A549 (cell line): Measurements from ENCODE around the gene NNMT. TPM values are rescaled to one million over a fixed set of nuclear protein-coding genes. Genes with fewer than 3 reads are reported as not detected.

ENCODE experiments used
- ATAC-seq, 2 experiments: fragments of 200-7000 bp in 1 of 2; fragments of >200 bp in 1 of 2; cut with Nextera tagmentation in 1 of 2; cut with Tn5 transposase in 1 of 2; 3 replicates each; pipeline versions ENCODE4 v1.8.0 to v1.9.1; 2018 to 2020; ENCODE audit warnings: mild to moderate bottlenecking in 1 of 2, moderate library complexity in 1 of 2
- CTCF ChIA-PET: fragments of 300-600 bp; sonication (Branson Sonifier 250); formaldehyde crosslinking; extraction: SDS; loops from one replicate; lab custom pipeline; 2021; ENCODE audit warnings: antibody characterized with exemption, inconsistent platforms; lab: Yijun Ruan, JAX
- POLR2A ChIA-PET: fragments of 350-600 bp; formaldehyde crosslinking; extraction: SDS; loops from one replicate; lab custom pipeline; 2021; ENCODE audit warnings: antibody characterized with exemption, inconsistent platforms; lab: Yijun Ruan, JAX
- DNase-seq, 2 experiments: peaks; one replicate each; pipeline versions ENCODE4 v3.0.0 to v3.0.0-alpha.2; 2011 to 2016; ENCODE audit warnings: low read depth in 1 of 2, low spot score in 1 of 2
- FAIRE-seq: peaks from 2 replicates; lab custom pipeline; 2011; peaks lifted over from hg19 to GRCh38; lab: Jason Lieb, UNC
- H3K27ac ChIP-seq, 2 experiments: fragments of >200 bp; sonication (Bioruptor Twin); formaldehyde crosslinking; 3 replicates each; pipeline ENCODE4 v1.5.1; 2016 to 2017
- H3K4me1 ChIP-seq: fragments of >200 bp; sonication (Bioruptor Twin); formaldehyde crosslinking; 3 replicates; pipeline ENCODE4 v1.6.1; 2016
- H3K4me2 ChIP-seq: fragments of >200 bp; sonication (Bioruptor Twin); formaldehyde crosslinking; 3 replicates; pipeline ENCODE4 v1.6.1; 2016
- H3K4me3 ChIP-seq: fragments of >200 bp; sonication (Bioruptor Twin); formaldehyde crosslinking; 3 replicates; pipeline ENCODE4 v1.5.1; 2016
- H3K9me3 ChIP-seq: fragments of >200 bp; sonication (Bioruptor Twin); formaldehyde crosslinking; 3 replicates; pipeline ENCODE4 v1.6.1; 2016
- CBX8 ChIP-seq: fragments of 200-600 bp; sonication (generic); IDR thresholded peaks from 2 replicates; pipeline ENCODE4 v1.6.1; 2016
- CHD2 ChIP-seq: fragments of 150-350 bp; IDR thresholded peaks from 2 replicates; pipeline ENCODE4 v1.6.1; 2014; ENCODE audit warnings: low read length; ENCODE audit not compliant: partially characterized antibody
- CTCF ChIP-seq: fragments of >200 bp; sonication (Bioruptor Twin); formaldehyde crosslinking; IDR thresholded peaks from 3 replicates; pipeline ENCODE4 v1.5.1; 2016
- ELK1 ChIP-seq: fragments of 150-350 bp; IDR thresholded peaks from 2 replicates; pipeline ENCODE4 v1.6.1; 2014; ENCODE audit warnings: low read depth, mild to moderate bottlenecking, low read length
- EP300 ChIP-seq, 2 experiments: fragments of >200 bp; sonication (Bioruptor Twin); formaldehyde crosslinking; IDR thresholded peaks; 2 replicates in 1 of 2; 3 replicates in 1 of 2; pipeline ENCODE4 v1.6.1; 2016 to 2017
- FOSL2 ChIP-seq, 2 experiments: fragments of 450-650 bp in 1 of 2; fragments of >200 bp in 1 of 2; sonication (Bioruptor Twin) in 1 of 2; formaldehyde crosslinking; IDR thresholded peaks; 2 replicates each; pipeline versions ENCODE4 v1.5.0 to v1.6.1; 2016 to 2020; ENCODE audit warnings: mild to moderate bottlenecking in 1 of 2, moderate library complexity in 1 of 2
- FOXS1 ChIP-seq: fragments of 250-450 bp; sonication (Bioruptor Pico); IDR thresholded peaks from 2 replicates; pipeline ENCODE4 v1.5.0; 2020; ENCODE audit warnings: mild to moderate bottlenecking, moderate library complexity
- HDAC2 ChIP-seq: fragments of 200-600 bp; sonication (generic); IDR thresholded peaks from 2 replicates; pipeline ENCODE4 v1.6.1; 2016
- HES2 ChIP-seq: fragments of >200 bp; sonication (Bioruptor Twin); formaldehyde crosslinking; IDR thresholded peaks from 2 replicates; pipeline ENCODE4 v1.6.1; 2016
- HMGXB4 ChIP-seq: fragments of 250-450 bp; sonication (Bioruptor Pico); IDR thresholded peaks from 2 replicates; pipeline ENCODE4 v1.5.0; 2021; ENCODE audit warnings: mild to moderate bottlenecking, moderate library complexity, borderline replicate concordance
- HOXB13 ChIP-seq: fragments of 250-450 bp; sonication (Bioruptor Pico); IDR thresholded peaks from 2 replicates; pipeline ENCODE4 v1.5.0; 2020; ENCODE audit warnings: low read depth, mild to moderate bottlenecking, moderate library complexity
- JUN ChIP-seq, 2 experiments: fragments of >200 bp; sonication (Bioruptor Twin); formaldehyde crosslinking; IDR thresholded peaks; 2 replicates in 1 of 2; 3 replicates in 1 of 2; pipeline ENCODE4 v1.6.1; 2016 to 2017
- JUNB ChIP-seq: fragments of >200 bp; sonication (Bioruptor Twin); formaldehyde crosslinking; IDR thresholded peaks from 2 replicates; pipeline ENCODE4 v1.6.1; 2016
- KDM1A ChIP-seq: fragments of 200-600 bp; sonication (generic); IDR thresholded peaks from 2 replicates; pipeline ENCODE4 v1.6.1; 2016; ENCODE audit warnings: low read depth, mild to moderate bottlenecking
- KDM5A ChIP-seq: fragments of 200-600 bp; sonication (generic); IDR thresholded peaks from 2 replicates; pipeline ENCODE4 v1.6.1; 2016; ENCODE audit warnings: antibody characterized with exemption, mild to moderate bottlenecking
- MAFK ChIP-seq: fragments of 450-650 bp; IDR thresholded peaks from 2 replicates; pipeline ENCODE4 v1.6.1; 2014; ENCODE audit not compliant: partially characterized antibody
- MAX ChIP-seq: IDR thresholded peaks from 2 replicates; pipeline ENCODE4 v1.6.1; 2012
- NFE2L2 ChIP-seq: fragments of 150-350 bp; conservative IDR thresholded peaks from 2 replicates; pipeline ENCODE4 v1.6.1; 2014; ENCODE audit warnings: low read length
- NR3C1 ChIP-seq: fragments of >200 bp; sonication (Bioruptor Twin); formaldehyde crosslinking; IDR thresholded peaks from 3 replicates; pipeline ENCODE4 v1.6.1; 2017
- PBX3 ChIP-seq: IDR thresholded peaks from 2 replicates; pipeline ENCODE4 v1.6.1; 2012
- PHF8 ChIP-seq: fragments of 200-600 bp; sonication (generic); IDR thresholded peaks from 2 replicates; pipeline ENCODE4 v1.6.1; 2016; ENCODE audit warnings: low read depth, mild to moderate bottlenecking, antibody characterized with exemption, moderate library complexity, borderline replicate concordance
- POLR2AphosphoS2 ChIP-seq: conservative IDR thresholded peaks from 2 replicates; pipeline ENCODE4 v1.6.1; 2012; ENCODE audit warnings: low read length, improper control_type of control experiment, inconsistent platforms
- RAD21 ChIP-seq, 2 experiments: fragments of >200 bp in 1 of 2; sonication (Bioruptor Twin) in 1 of 2; formaldehyde crosslinking in 1 of 2; IDR thresholded peaks in 1 of 2; conservative IDR thresholded peaks in 1 of 2; 2 replicates in 1 of 2; 3 replicates in 1 of 2; pipeline ENCODE4 v1.6.1; 2012 to 2018; ENCODE audit warnings: inconsistent platforms in 1 of 2
- RCOR1 ChIP-seq: fragments of 150-350 bp; IDR thresholded peaks from 2 replicates; pipeline ENCODE4 v1.6.1; 2014; ENCODE audit warnings: antibody characterized with exemption, low read length, low read depth
- RFX5 ChIP-seq: fragments of 450-650 bp; IDR thresholded peaks from 2 replicates; pipeline ENCODE4 v1.7.1; 2014; ENCODE audit warnings: antibody characterized with exemption, mild to moderate bottlenecking, moderate library complexity
- RNF2 ChIP-seq: fragments of 200-600 bp; sonication (generic); IDR thresholded peaks from 2 replicates; pipeline ENCODE4 v1.6.1; 2016; ENCODE audit warnings: low read depth, mild to moderate bottlenecking, antibody characterized with exemption, moderate library complexity, borderline replicate concordance
- USF2 ChIP-seq: fragments of 450-650 bp; IDR thresholded peaks from 2 replicates; pipeline ENCODE4 v1.6.1; 2014; ENCODE audit warnings: antibody characterized with exemption
- ZFP36 ChIP-seq: fragments of 450-650 bp; IDR thresholded peaks from 2 replicates; pipeline ENCODE4 v1.6.1; 2014; ENCODE audit warnings: borderline replicate concordance; ENCODE audit not compliant: partially characterized antibody
- WGBS: methylation state at CpG from one replicate; pipeline ENCODE4 v1.1.6; 2017; ENCODE audit errors: missing lambda C conversion rate; 5-methylcytosine and 5-hydroxymethylcytosine counted together
- polyA plus RNA-seq, 4 experiments: library from polyadenylated mRNA; depleted of rRNA in 3 of 4; stranded (reverse); fragments of >200 nt; fragmentation: RNase III in 1 of 4; extraction: RNeasy Plus Mini Kit Qiagen cat#74134 plus additional on column Dnase treatment in 1 of 4; gene quantifications; 2 replicates in 3 of 4; 3 replicates in 1 of 4; pipeline ENCODE4 v1.2.3, GENCODE V29; 2011 to 2017

Gene NNMT
- polyA plus RNA-seq, 2 of the 4 experiments (the other 2 are of a cell fraction): 285 to 421 TPM

GRCh38 chr11:114321621-114322257 is 25.5 kb downstream of the NNMT start:
- ATAC-seq: peak; percentile 58 to 65; a peak in 5 of 6 replicates
- TF ChIP-seq ELK1: no peak
- TF ChIP-seq KDM5A: no peak
- TF ChIP-seq JUNB: peak; percentile 47; the same call in 1 of the 2 replicates
- TF ChIP-seq PBX3: no peak
- no peak for TF ChIP-seq USF2
- TF ChIP-seq EP300 (IDR thresholded peaks at IDR 0.05): peak; percentile 41 to 54; a peak in 2 of 5 replicates
- TF ChIP-seq FOXS1 (CRISPR knock-in tag): no peak
- TF ChIP-seq CHD2: no peak
- TF ChIP-seq MAX: no peak
- no peak for TF ChIP-seq RCOR1
- no peak for TF ChIP-seq HOXB13 (CRISPR knock-in tag)
- TF ChIP-seq POLR2AphosphoS2: no peak
- TF ChIP-seq HES2: no peak
- TF ChIP-seq HDAC2: no peak
- TF ChIP-seq PHF8: no peak
- TF ChIP-seq NR3C1: no peak
- no peak; the same call in 1 of the 2 replicates for TF ChIP-seq NFE2L2
- TF ChIP-seq ZFP36: no peak
- TF ChIP-seq RAD21 (conservative IDR thresholded peaks at IDR 0.05 in 1 of 2, IDR thresholded peaks at IDR 0.05 in 1 of 2): no peak
- no peak for TF ChIP-seq CBX8
- TF ChIP-seq MAFK: peak; percentile 47
- TF ChIP-seq FOSL2 (IDR thresholded peaks at IDR 0.05): no peak; the same call in 1 of the 2 replicates
- TF ChIP-seq FOSL2 (CRISPR knock-in tag; IDR thresholded peaks at IDR 0.05): peak; percentile 62
- TF ChIP-seq RNF2: no peak
- TF ChIP-seq RFX5: no peak
- TF ChIP-seq HMGXB4 (CRISPR knock-in tag): no peak
- TF ChIP-seq JUN (IDR thresholded peaks at IDR 0.05): peak in 1 of 2 experiments; percentile 24; a peak in 1 of 5 replicates
- TF ChIP-seq KDM1A: no peak
- TF ChIP-seq CTCF: no peak
- Histone ChIP-seq H3K9me3 (no peaks in the 10 kb centered on the region), H3K4me2 (peak overlapping the region; percentile 58), H3K4me1 (peaks cover 64% of the 10 kb centered on the region), H3K27ac (peak overlapping the region; percentile 87 to 92), H3K4me3 (no peak overlapping the region)
- DNase-seq: peak in 1 of 2 experiments; percentile 74
- ChIA-PET CTCF (no interaction called here), POLR2A (interaction anchor here (1.0 kb wide), 1 partner anchor 26 kb away, joined by 3 read pairs; the partner anchor contains the start of gene NNMT)
- no peak for FAIRE-seq
- WGBS: 40% methylated on average over 6 of the region's 6 CpGs
